Measurements from ENCODE around the gene CFAP299. TPM values are rescaled to one million over a fixed set of nuclear protein-coding genes. Genes with fewer than 3 reads are reported as not detected.
A peak's percentile ranks its signal among the peaks of the same experiment; 100 is the strongest.

The CFAP299 gene
- polyA plus RNA-seq, 1 experiment = 3.3 TPM

- Histone ChIP-seq H3K4me3 (ENCODE audit: low read depth, low read length) (no peak overlapping the region), H3K27me3 (ENCODE audit: control insufficient read depth, insufficient read depth, low read length) (no peaks in the 10 kb centered on the region), H3K36me3 (ENCODE audit: control insufficient read depth, insufficient read depth, low read length) (no peaks in the 10 kb centered on the region)
- ChIA-PET POLR2A (no interaction called here), CTCF (interaction anchor here (1.0 to 2.0 kb wide), 6 partner anchors 11 to 88 kb away, joined by 3 to 7 read pairs (median 4); no protein-coding TSS in a partner anchor)
- no peak for DNase-seq (ENCODE audit: low read depth)
- no peak for TF ChIP-seq CTCF (IDR thresholded peaks at IDR 0.05; ENCODE audit: insufficient read depth, low read depth, low read length)
Measured at GRCh38 chr4:80307183-80307735, 28.3 kb upstream of the CFAP299 start.

GRCh38 chr4:80307774-80308465 lies 27.6 kb upstream of the CFAP299 start:
- no peaks in the 10 kb centered on the region for H3K27me3 ChIP-seq (ENCODE audit: control insufficient read depth, insufficient read depth, low read length)
- H3K36me3 ChIP-seq (ENCODE audit: control insufficient read depth, insufficient read depth, low read length) = no peaks in the 10 kb centered on the region
- POLR2A ChIA-PET = no interaction called here
- no peak for DNase-seq (ENCODE audit: low read depth)
- H3K4me3 ChIP-seq (ENCODE audit: low read depth, low read length) = no peak overlapping the region
- no peak for TF ChIP-seq CTCF (IDR thresholded peaks at IDR 0.05; ENCODE audit: insufficient read depth, low read depth, low read length)
- CTCF ChIA-PET = interaction anchor here (0.7 to 2.0 kb wide), 6 partner anchors 12 to 89 kb away, joined by 3 to 7 read pairs (median 4); no protein-coding TSS in a partner anchor

- H3K36me3 ChIP-seq (ENCODE audit: control insufficient read depth, insufficient read depth, low read length) = no peaks in the 10 kb centered on the region
- ChIA-PET POLR2A (no interaction called here), CTCF (interaction anchor here (0.7 to 2.0 kb wide), 4 partner anchors 12 to 89 kb away, joined by 3 to 7 read pairs (median 4); no protein-coding TSS in a partner anchor)
- H3K27me3 ChIP-seq (ENCODE audit: control insufficient read depth, insufficient read depth, low read length) = no peaks in the 10 kb centered on the region
- no peak overlapping the region for H3K4me3 ChIP-seq (ENCODE audit: low read depth, low read length)
- no peak for DNase-seq (ENCODE audit: low read depth)
- TF ChIP-seq CTCF (IDR thresholded peaks at IDR 0.05; ENCODE audit: insufficient read depth, low read depth, low read length) = no peak
Measured at GRCh38 chr4:80308466-80308822, 27.1 kb upstream of the CFAP299 start.

- no peak overlapping the region for H3K4me3 ChIP-seq (ENCODE audit: low read depth, low read length)
- no peaks in the 10 kb centered on the region for H3K27me3 ChIP-seq (ENCODE audit: control insufficient read depth, insufficient read depth, low read length)
- H3K36me3 ChIP-seq (ENCODE audit: control insufficient read depth, insufficient read depth, low read length) = no peaks in the 10 kb centered on the region
- DNase-seq (ENCODE audit: low read depth) = peak; percentile 54
- POLR2A ChIA-PET = no interaction called here
- CTCF ChIA-PET = interaction anchor here (2.0 kb wide), 1 partner anchor 88 kb away, joined by 11 read pairs; no protein-coding TSS in a partner anchor
- no peak for TF ChIP-seq CTCF (IDR thresholded peaks at IDR 0.05; ENCODE audit: insufficient read depth, low read depth, low read length)
Measured at GRCh38 chr4:80309294-80310004, 26.1 kb upstream of the CFAP299 start.

GRCh38 chr4:80311130-80311529 lies 24.4 kb upstream of the CFAP299 start:
- no peaks in the 10 kb centered on the region for H3K36me3 ChIP-seq (ENCODE audit: control insufficient read depth, insufficient read depth, low read length)
- ChIA-PET POLR2A (no interaction called here), CTCF (interaction anchor here (1.3 to 2.0 kb wide), 3 partner anchors 10 to 90 kb away, joined by 6 to 11 read pairs (median 6); no protein-coding TSS in a partner anchor)
- no peak for DNase-seq (ENCODE audit: low read depth)
- TF ChIP-seq CTCF (IDR thresholded peaks at IDR 0.05; ENCODE audit: insufficient read depth, low read depth, low read length) = no peak
- H3K27me3 ChIP-seq (ENCODE audit: control insufficient read depth, insufficient read depth, low read length) = no peaks in the 10 kb centered on the region
- H3K4me3 ChIP-seq (ENCODE audit: low read depth, low read length) = no peak overlapping the region

All from BJ (cell line).